WTC11 (cell line): ENCODE measurements around the gene PNMA6A. TPM values are rescaled to one million over a fixed set of nuclear protein-coding genes. Genes with fewer than 3 reads are reported as not detected.
"Not testable (repeated sequence)": the region's sequence is repeated elsewhere in the genome, so short reads cannot be mapped to it uniquely, and the experiment has no call there.

Source experiments
- ATAC-seq: fragments of 200-7000 bp; cut with Tn5 transposase; 2 replicates; pipeline ENCODE4 v1.10.0; 2021; ENCODE audit warnings: mild to moderate bottlenecking, moderate library complexity
- CTCF ChIA-PET: fragments of 300-600 bp; sonication (Branson Sonifier 250); formaldehyde crosslinking; loops from one replicate; lab custom pipeline; 2021; ENCODE audit warnings: antibody characterized with exemption; lab: Charles Lee
- POLR2A ChIA-PET: fragments of 350-600 bp; sonication (Branson Sonifier 250); formaldehyde crosslinking; loops from one replicate; lab custom pipeline; 2021; ENCODE audit warnings: antibody characterized with exemption; lab: Charles Lee
- DNase-seq: peaks from one replicate; pipeline ENCODE4 v3.0.0; 2021; ENCODE audit warnings: low spot score
- H3K27ac Mint-ChIP-seq: 2 replicates; pipeline ENCODE4 v1.8.0; 2021; ENCODE audit warnings: mixed read lengths
- H3K27me3 Mint-ChIP-seq: 2 replicates; pipeline ENCODE4 v1.8.0; 2021; ENCODE audit warnings: low read depth, mild to moderate bottlenecking, moderate library complexity, mixed read lengths
- H3K36me3 Mint-ChIP-seq: 2 replicates; pipeline ENCODE4 v1.8.0; 2021; ENCODE audit warnings: mixed read lengths
- H3K4me1 Mint-ChIP-seq: 2 replicates; pipeline ENCODE4 v1.8.0; 2022; ENCODE audit warnings: mixed read lengths
- H3K4me3 Mint-ChIP-seq: 2 replicates; pipeline ENCODE4 v1.8.0; 2021; ENCODE audit warnings: mild to moderate bottlenecking, moderate library complexity, mixed read lengths
- H3K9me3 Mint-ChIP-seq: 2 replicates; pipeline ENCODE4 v1.8.0; 2021; ENCODE audit warnings: mixed read lengths
- AR ChIP-seq: fragments of 250-450 bp; sonication (Bioruptor Pico); IDR thresholded peaks from 2 replicates; pipeline ENCODE4 v1.9.0; 2021; ENCODE audit warnings: mild to moderate bottlenecking
- CREB1 ChIP-seq: sonication (generic); formaldehyde crosslinking; IDR thresholded peaks from 2 replicates; pipeline ENCODE4 v1.8.0; 2023; ENCODE audit warnings: mild to moderate bottlenecking, missing genetic modification reagents
- E2F1 ChIP-seq: sonication (generic); formaldehyde crosslinking; IDR thresholded peaks from 2 replicates; pipeline ENCODE4 v1.8.0; 2022; ENCODE audit warnings: mild to moderate bottlenecking, missing genetic modification reagents
- E2F4 ChIP-seq: sonication (generic); formaldehyde crosslinking; IDR thresholded peaks from 2 replicates; pipeline ENCODE4 v1.8.1; 2022; ENCODE audit warnings: low read depth, mild to moderate bottlenecking, moderate library complexity, missing genetic modification reagents, borderline replicate concordance
- EMX1 ChIP-seq: fragments of 250-450 bp; sonication (Bioruptor Pico); IDR thresholded peaks from 2 replicates; pipeline ENCODE4 v1.8.0; 2021; ENCODE audit warnings: mild to moderate bottlenecking
- FOXK1 ChIP-seq: sonication (generic); formaldehyde crosslinking; IDR thresholded peaks from 2 replicates; pipeline ENCODE4 v1.8.0; 2022; ENCODE audit warnings: mild to moderate bottlenecking, moderate library complexity, missing genetic modification reagents
- FOXP1 ChIP-seq: sonication (generic); formaldehyde crosslinking; IDR thresholded peaks from 2 replicates; pipeline ENCODE4 v1.8.0; 2022; ENCODE audit warnings: missing genetic modification reagents, mild to moderate bottlenecking, moderate library complexity, borderline replicate concordance
- GTF2I ChIP-seq: fragments of 250-450 bp; sonication (Bioruptor Pico); conservative IDR thresholded peaks from 2 replicates; pipeline ENCODE4 v1.4.0; 2021; ENCODE audit warnings: mild to moderate bottlenecking
- HMGXB4 ChIP-seq: sonication (generic); formaldehyde crosslinking; IDR thresholded peaks from 2 replicates; pipeline ENCODE4 v1.8.1; 2023; ENCODE audit warnings: mild to moderate bottlenecking, moderate library complexity, missing genetic modification reagents
- NR1H2 ChIP-seq: sonication (generic); formaldehyde crosslinking; IDR thresholded peaks from 2 replicates; pipeline ENCODE4 v1.9.0; 2021; ENCODE audit warnings: mild to moderate bottlenecking, moderate library complexity, missing genetic modification reagents
- NR2C2 ChIP-seq: sonication (generic); formaldehyde crosslinking; IDR thresholded peaks from 2 replicates; pipeline ENCODE4 v1.8.0; 2022; ENCODE audit warnings: mild to moderate bottlenecking, missing genetic modification reagents
- NR3C1 ChIP-seq: sonication (generic); formaldehyde crosslinking; conservative IDR thresholded peaks from 2 replicates; pipeline ENCODE4 v1.8.1; 2023; ENCODE audit warnings: low read depth, mild to moderate bottlenecking, missing genetic modification reagents
- ZBTB21 ChIP-seq: sonication (generic); formaldehyde crosslinking; IDR thresholded peaks from 2 replicates; pipeline ENCODE4 v1.8.1; 2023; ENCODE audit warnings: mild to moderate bottlenecking, missing genetic modification reagents, borderline replicate concordance
- ZNF121 ChIP-seq: sonication (generic); formaldehyde crosslinking; IDR thresholded peaks from 2 replicates; pipeline ENCODE4 v1.8.0; 2023; ENCODE audit warnings: missing genetic modification reagents
- total RNA-seq: library from RNA; stranded (reverse); gene quantifications from 3 replicates; pipeline ENCODE4 v1.2.3, GENCODE V29; 2021
- TF ChIP-seq, protein P1 (sequence below): sonication (generic); formaldehyde crosslinking; IDR thresholded peaks from 2 replicates; pipeline ENCODE4 v1.8.0; 2022; ENCODE audit warnings: mild to moderate bottlenecking, missing genetic modification reagents
- TF ChIP-seq, protein P2 (sequence below): sonication (generic); formaldehyde crosslinking; conservative IDR thresholded peaks from 2 replicates; pipeline ENCODE4 v1.8.1; 2023; ENCODE audit warnings: mild to moderate bottlenecking, low read depth, missing genetic modification reagents, moderate library complexity

Gene PNMA6A
- total RNA-seq, 1 experiment from 2014 or later: 4.4 TPM

- TF ChIP-seq HMGXB4 (CRISPR knock-in tag): no peak
- no peak for TF ChIP-seq AR (CRISPR knock-in tag)
- TF ChIP-seq ZNF121: no peak
- TF ChIP-seq E2F4 (CRISPR knock-in tag): no peak
Measured at GRCh38 chrX:153065389-153065788, 6.9 kb upstream of the PNMA6A start (continued).

DNA sequence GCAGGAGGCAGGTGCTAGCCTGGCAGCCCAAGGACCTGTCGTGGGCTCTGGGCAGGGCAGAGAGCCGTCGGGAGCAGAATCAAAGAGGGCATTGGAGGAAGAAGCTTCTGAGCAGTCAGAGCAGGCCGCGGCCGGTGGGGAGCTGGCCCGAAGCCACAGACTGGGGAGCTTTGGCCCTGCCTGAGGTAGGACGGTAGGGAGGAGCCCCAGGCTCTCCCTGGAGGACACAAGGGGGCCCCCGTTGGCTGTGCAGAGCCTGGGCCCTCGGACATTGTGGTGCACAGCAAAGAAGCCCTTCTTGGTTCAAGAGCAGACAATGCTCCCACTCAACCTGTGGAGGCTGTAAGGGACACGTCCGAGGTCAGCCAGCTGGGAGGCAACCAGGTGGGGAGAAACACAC lies 5.9 kb upstream of the PNMA6A start:
- ATAC-seq, CTCF ChIA-PET, H3K27me3 Mint-ChIP-seq, H3K9me3 Mint-ChIP-seq, H3K4me3 Mint-ChIP-seq, POLR2A ChIA-PET, H3K4me1 Mint-ChIP-seq, DNase-seq, H3K27ac Mint-ChIP-seq, H3K36me3 Mint-ChIP-seq: not testable (repeated sequence)

GRCh38 chrX:153073331-153073730 lies 1.1 kb downstream of the PNMA6A start:
- ATAC-seq, DNase-seq, H3K36me3 Mint-ChIP-seq, POLR2A ChIA-PET, H3K9me3 Mint-ChIP-seq, H3K27ac Mint-ChIP-seq, H3K4me3 Mint-ChIP-seq, H3K27me3 Mint-ChIP-seq, CTCF ChIA-PET, H3K4me1 Mint-ChIP-seq: not testable (repeated sequence)

GRCh38 chrX:153074262-153074899 lies 2.1 kb downstream of the PNMA6A start:
- H3K27ac Mint-ChIP-seq: no peak overlapping the region
- CTCF ChIA-PET: no interaction called here

More at GRCh38 chrX:153074262-153074899, 2.1 kb downstream of the PNMA6A start:
- Mint-ChIP-seq H3K4me1 (no peaks in the 10 kb centered on the region), H3K27me3 (no peaks in the 10 kb centered on the region)
- TF ChIP-seq NR2C2 (CRISPR knock-in tag): no peak
- no peak for TF ChIP-seq CREB1 (CRISPR knock-in tag)
- no peak for TF ChIP-seq FOXK1 (CRISPR knock-in tag)
- no peak for TF ChIP-seq AR (CRISPR knock-in tag)
- TF ChIP-seq NR3C1: no peak
- TF ChIP-seq, protein P1, sequence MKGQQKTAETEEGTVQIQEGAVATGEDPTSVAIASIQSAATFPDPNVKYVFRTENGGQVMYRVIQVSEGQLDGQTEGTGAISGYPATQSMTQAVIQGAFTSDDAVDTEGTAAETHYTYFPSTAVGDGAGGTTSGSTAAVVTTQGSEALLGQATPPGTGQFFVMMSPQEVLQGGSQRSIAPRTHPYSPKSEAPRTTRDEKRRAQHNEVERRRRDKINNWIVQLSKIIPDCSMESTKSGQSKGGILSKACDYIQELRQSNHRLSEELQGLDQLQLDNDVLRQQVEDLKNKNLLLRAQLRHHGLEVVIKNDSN (CRISPR knock-in tag): no peak
- TF ChIP-seq, protein P2, sequence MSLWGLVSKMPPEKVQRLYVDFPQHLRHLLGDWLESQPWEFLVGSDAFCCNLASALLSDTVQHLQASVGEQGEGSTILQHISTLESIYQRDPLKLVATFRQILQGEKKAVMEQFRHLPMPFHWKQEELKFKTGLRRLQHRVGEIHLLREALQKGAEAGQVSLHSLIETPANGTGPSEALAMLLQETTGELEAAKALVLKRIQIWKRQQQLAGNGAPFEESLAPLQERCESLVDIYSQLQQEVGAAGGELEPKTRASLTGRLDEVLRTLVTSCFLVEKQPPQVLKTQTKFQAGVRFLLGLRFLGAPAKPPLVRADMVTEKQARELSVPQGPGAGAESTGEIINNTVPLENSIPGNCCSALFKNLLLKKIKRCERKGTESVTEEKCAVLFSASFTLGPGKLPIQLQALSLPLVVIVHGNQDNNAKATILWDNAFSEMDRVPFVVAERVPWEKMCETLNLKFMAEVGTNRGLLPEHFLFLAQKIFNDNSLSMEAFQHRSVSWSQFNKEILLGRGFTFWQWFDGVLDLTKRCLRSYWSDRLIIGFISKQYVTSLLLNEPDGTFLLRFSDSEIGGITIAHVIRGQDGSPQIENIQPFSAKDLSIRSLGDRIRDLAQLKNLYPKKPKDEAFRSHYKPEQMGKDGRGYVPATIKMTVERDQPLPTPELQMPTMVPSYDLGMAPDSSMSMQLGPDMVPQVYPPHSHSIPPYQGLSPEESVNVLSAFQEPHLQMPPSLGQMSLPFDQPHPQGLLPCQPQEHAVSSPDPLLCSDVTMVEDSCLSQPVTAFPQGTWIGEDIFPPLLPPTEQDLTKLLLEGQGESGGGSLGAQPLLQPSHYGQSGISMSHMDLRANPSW (CRISPR knock-in tag): no peak
- TF ChIP-seq FOXP1 (CRISPR knock-in tag): no peak
- no peak for TF ChIP-seq NR1H2 (CRISPR knock-in tag)
- TF ChIP-seq ZBTB21 (CRISPR knock-in tag): no peak
- no peak for TF ChIP-seq E2F1 (CRISPR knock-in tag)
- TF ChIP-seq EMX1 (CRISPR knock-in tag): no peak
- TF ChIP-seq GTF2I (CRISPR knock-in tag): no peak
- TF ChIP-seq, all 79 proteins: peak for 0
- Mint-ChIP-seq H3K4me3 (no peak overlapping the region), H3K36me3 (no peaks in the 10 kb centered on the region), H3K9me3 (no peaks in the 10 kb centered on the region)
- POLR2A ChIA-PET: no interaction called here
- DNase-seq (no peak), ATAC-seq (no peak)
